Measurements from ENCODE around the gene ATP10B.

Gene ATP10B

DNA sequence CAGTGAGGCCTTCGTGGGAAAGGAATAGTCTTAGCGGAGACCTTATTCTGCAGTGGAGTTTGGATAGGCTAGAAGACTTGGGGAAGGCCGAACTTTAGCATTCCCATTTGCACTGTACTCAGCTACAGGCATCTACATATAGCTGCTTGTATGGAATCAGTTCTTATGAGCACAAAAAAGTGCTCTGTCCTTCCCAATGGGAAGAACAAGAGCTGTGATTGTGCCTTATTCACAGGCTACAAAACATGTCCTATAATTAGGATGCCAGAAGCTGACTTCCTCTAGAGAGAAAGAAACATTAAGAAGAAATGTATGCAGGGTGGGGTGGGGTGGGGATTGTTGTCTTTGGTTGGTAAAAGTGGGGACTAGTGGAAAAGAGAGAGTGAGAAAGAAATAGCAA is 154.7 kb downstream of the ATP10B start:
- H3K4me3 ChIP-seq (ENCODE audit: low read depth, low read length, poor library complexity, severe bottlenecking): no peak overlapping the region
- H3K4me1 ChIP-seq (ENCODE audit: insufficient read depth, low read length, severe bottlenecking): no peaks in the 10 kb centered on the region
- TF ChIP-seq, protein P1, sequence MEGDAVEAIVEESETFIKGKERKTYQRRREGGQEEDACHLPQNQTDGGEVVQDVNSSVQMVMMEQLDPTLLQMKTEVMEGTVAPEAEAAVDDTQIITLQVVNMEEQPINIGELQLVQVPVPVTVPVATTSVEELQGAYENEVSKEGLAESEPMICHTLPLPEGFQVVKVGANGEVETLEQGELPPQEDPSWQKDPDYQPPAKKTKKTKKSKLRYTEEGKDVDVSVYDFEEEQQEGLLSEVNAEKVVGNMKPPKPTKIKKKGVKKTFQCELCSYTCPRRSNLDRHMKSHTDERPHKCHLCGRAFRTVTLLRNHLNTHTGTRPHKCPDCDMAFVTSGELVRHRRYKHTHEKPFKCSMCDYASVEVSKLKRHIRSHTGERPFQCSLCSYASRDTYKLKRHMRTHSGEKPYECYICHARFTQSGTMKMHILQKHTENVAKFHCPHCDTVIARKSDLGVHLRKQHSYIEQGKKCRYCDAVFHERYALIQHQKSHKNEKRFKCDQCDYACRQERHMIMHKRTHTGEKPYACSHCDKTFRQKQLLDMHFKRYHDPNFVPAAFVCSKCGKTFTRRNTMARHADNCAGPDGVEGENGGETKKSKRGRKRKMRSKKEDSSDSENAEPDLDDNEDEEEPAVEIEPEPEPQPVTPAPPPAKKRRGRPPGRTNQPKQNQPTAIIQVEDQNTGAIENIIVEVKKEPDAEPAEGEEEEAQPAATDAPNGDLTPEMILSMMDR (IDR thresholded peaks at IDR 0.05; ENCODE audit: low read length): no peak
- no peak for TF ChIP-seq EZH2 (IDR thresholded peaks at IDR 0.05; ENCODE audit: borderline replicate concordance, low read length)
- H3K4me2 ChIP-seq (ENCODE audit: low read length): no peak overlapping the region
- no peak overlapping the region for H3K9ac ChIP-seq (ENCODE audit: low read length)
- H3K79me2 ChIP-seq (ENCODE audit: insufficient read depth, low read length): no peaks in the 10 kb centered on the region
- no peaks in the 10 kb centered on the region for H3F3A ChIP-seq (ENCODE audit: insufficient read depth, low read length)
- H3K27me3 ChIP-seq (ENCODE audit: insufficient read depth, low read length): no peaks in the 10 kb centered on the region
- H2AFZ ChIP-seq (ENCODE audit: low read length): no peak overlapping the region
- H3K27ac ChIP-seq (ENCODE audit: low read depth, low read length, poor library complexity, severe bottlenecking): no peak overlapping the region
- H4K20me1 ChIP-seq (ENCODE audit: insufficient read depth, low read length): no peaks in the 10 kb centered on the region
- no peaks in the 10 kb centered on the region for H3K9me3 ChIP-seq (ENCODE audit: low read length)
- no peaks in the 10 kb centered on the region for H3K9me2 ChIP-seq (ENCODE audit: low read depth, low read length)
- no peaks in the 10 kb centered on the region for H3K36me3 ChIP-seq (ENCODE audit: insufficient read depth, low read length)

DNA sequence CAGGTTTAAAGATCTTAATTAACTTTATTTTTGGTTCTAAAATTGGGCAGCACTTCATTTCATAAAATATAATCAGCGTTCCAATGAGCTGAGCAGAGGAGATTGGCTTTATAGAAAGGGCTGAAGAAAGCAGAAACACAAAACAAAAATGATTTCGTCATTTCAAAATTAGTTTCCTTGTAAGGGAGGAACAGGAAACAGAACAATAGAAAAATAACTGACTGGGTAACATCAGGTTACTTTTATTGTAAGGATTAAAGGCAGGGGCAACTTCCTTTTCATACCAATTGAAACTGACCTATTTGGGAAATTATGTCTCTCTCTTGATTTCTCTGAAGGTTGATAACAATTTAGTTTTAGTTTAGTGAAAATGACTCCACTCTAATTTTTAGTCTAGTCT is 157.1 kb downstream of the ATP10B start:
- H3K4me2 ChIP-seq (ENCODE audit: low read length): no peak overlapping the region
- H3K4me1 ChIP-seq (ENCODE audit: insufficient read depth, low read length, severe bottlenecking): no peaks in the 10 kb centered on the region
- H3K9me3 ChIP-seq (ENCODE audit: low read length): no peaks in the 10 kb centered on the region
- H4K20me1 ChIP-seq (ENCODE audit: insufficient read depth, low read length): no peaks in the 10 kb centered on the region
- H3K9me2 ChIP-seq (ENCODE audit: low read depth, low read length): no peaks in the 10 kb centered on the region
- H3K27ac ChIP-seq (ENCODE audit: low read depth, low read length, poor library complexity, severe bottlenecking): no peak overlapping the region
- H3K79me2 ChIP-seq (ENCODE audit: insufficient read depth, low read length): no peaks in the 10 kb centered on the region
- H3K4me3 ChIP-seq (ENCODE audit: low read depth, low read length, poor library complexity, severe bottlenecking): no peak overlapping the region
- no peaks in the 10 kb centered on the region for H3K27me3 ChIP-seq (ENCODE audit: insufficient read depth, low read length)
- H3F3A ChIP-seq (ENCODE audit: insufficient read depth, low read length): no peaks in the 10 kb centered on the region
- H2AFZ ChIP-seq (ENCODE audit: low read length): no peak overlapping the region
- H3K36me3 ChIP-seq (ENCODE audit: insufficient read depth, low read length): no peaks in the 10 kb centered on the region
- TF ChIP-seq EZH2 (IDR thresholded peaks at IDR 0.05; ENCODE audit: borderline replicate concordance, low read length): no peak
- TF ChIP-seq, protein P1 (IDR thresholded peaks at IDR 0.05; ENCODE audit: low read length): no peak
- no peak overlapping the region for H3K9ac ChIP-seq (ENCODE audit: low read length)

DNA sequence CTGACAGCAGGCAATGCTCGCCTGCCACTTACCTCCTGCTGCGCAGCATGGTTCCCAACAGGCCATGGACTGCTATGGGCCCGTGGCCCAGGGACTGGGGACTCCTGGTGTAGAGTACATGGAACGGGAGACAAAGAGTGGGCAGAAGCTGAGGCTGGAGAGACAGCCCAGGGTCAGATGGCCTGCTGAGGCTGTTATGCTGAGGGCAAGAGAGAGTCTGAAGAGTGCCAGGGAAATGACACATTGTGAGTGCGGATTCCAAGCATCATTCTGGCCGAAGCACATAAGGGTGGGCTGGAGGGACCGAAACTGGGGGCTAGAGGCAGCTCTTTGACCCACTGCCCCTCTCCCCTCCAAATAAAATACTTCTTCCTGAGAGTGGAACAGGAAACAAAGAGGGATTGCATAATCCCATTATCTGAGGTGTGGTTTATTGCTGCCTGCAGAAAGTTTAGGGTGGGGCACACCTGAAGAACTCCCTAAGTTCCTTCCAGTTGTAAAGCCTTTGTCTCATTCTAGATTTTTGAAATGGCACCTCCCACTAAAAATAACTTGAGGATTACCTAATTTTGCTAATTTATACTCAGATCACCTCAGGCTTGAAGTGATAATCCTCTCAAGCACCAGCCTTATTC is 158.1 kb downstream of the ATP10B start:
- H3K4me3 ChIP-seq (ENCODE audit: low read depth, low read length, poor library complexity, severe bottlenecking): no peak overlapping the region
- no peaks in the 10 kb centered on the region for H3F3A ChIP-seq (ENCODE audit: insufficient read depth, low read length)
- no peaks in the 10 kb centered on the region for H3K36me3 ChIP-seq (ENCODE audit: insufficient read depth, low read length)
- no peaks in the 10 kb centered on the region for H3K9me3 ChIP-seq (ENCODE audit: low read length)
- no peak overlapping the region for H3K27ac ChIP-seq (ENCODE audit: low read depth, low read length, poor library complexity, severe bottlenecking)
- H3K79me2 ChIP-seq (ENCODE audit: insufficient read depth, low read length): no peaks in the 10 kb centered on the region
- H3K9ac ChIP-seq (ENCODE audit: low read length): no peak overlapping the region
- no peak overlapping the region for H2AFZ ChIP-seq (ENCODE audit: low read length)
- no peaks in the 10 kb centered on the region for H3K27me3 ChIP-seq (ENCODE audit: insufficient read depth, low read length)
- TF ChIP-seq, protein P1 (IDR thresholded peaks at IDR 0.05; ENCODE audit: low read length): no peak
- no peak for TF ChIP-seq EZH2 (IDR thresholded peaks at IDR 0.05; ENCODE audit: borderline replicate concordance, low read length)
- H4K20me1 ChIP-seq (ENCODE audit: insufficient read depth, low read length): no peaks in the 10 kb centered on the region
- no peaks in the 10 kb centered on the region for H3K4me1 ChIP-seq (ENCODE audit: insufficient read depth, low read length, severe bottlenecking)
- H3K4me2 ChIP-seq (ENCODE audit: low read length): no peak overlapping the region
- no peaks in the 10 kb centered on the region for H3K9me2 ChIP-seq (ENCODE audit: low read depth, low read length)
